ENCODE measurements around the gene SEPHS1.

Gene SEPHS1

GRCh38 chr10:13271552-13272163 is 76.4 kb downstream of the SEPHS1 start:
- TF ChIP-seq CTCF (IDR thresholded peaks at IDR 0.05; ENCODE audit: control insufficient read depth, extremely low read depth, insufficient read depth): peak; percentile 48
- H3K4me3 ChIP-seq (ENCODE audit: low read depth, low read length): no peak overlapping the region
- DNase-seq (ENCODE audit: low read depth): no peak

DNA sequence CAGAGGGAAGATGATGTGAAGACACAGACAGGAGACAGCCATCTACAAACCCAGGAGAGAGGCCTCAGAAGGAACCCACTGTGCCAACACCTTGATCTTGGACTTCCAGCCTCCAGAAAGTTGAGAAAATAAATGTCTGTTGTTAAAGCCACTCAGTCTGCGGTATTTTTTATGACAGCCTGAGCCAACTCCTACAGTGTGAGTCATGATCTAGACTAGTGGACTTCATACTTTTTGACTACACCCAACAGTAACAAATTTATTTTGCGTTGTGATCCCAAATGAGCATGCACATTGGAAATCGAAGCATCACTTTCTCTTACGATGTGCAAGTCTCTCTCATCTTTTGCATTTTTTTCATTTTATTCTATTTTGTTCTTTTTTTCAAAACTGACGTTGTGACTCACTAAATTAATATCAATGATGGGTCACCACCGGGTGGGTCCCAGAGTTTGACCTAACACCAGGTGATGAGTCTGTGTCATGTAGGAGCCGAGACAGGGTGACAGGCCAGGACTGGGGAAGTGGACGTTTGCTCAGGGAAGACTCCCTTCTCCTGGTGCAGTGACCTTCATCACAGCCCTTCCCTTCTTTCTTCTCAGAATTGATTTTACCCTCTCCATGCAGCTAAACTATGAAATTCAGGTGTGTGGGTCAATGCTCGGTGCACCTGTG is 77.1 kb downstream of the SEPHS1 start:
- no peak for TF ChIP-seq CTCF (IDR thresholded peaks at IDR 0.05; ENCODE audit: control insufficient read depth, extremely low read depth, insufficient read depth)
- DNase-seq (ENCODE audit: low read depth): no peak
- H3K4me3 ChIP-seq (ENCODE audit: low read depth, low read length): no peak overlapping the region

- H3K4me3 ChIP-seq (ENCODE audit: low read depth, low read length): no peak overlapping the region
- no peak for DNase-seq (ENCODE audit: low read depth)
- TF ChIP-seq CTCF (IDR thresholded peaks at IDR 0.05; ENCODE audit: control insufficient read depth, extremely low read depth, insufficient read depth): no peak
Observed at GRCh38 chr10:13268841-13269240, 79.3 kb downstream of the SEPHS1 start.

DNA sequence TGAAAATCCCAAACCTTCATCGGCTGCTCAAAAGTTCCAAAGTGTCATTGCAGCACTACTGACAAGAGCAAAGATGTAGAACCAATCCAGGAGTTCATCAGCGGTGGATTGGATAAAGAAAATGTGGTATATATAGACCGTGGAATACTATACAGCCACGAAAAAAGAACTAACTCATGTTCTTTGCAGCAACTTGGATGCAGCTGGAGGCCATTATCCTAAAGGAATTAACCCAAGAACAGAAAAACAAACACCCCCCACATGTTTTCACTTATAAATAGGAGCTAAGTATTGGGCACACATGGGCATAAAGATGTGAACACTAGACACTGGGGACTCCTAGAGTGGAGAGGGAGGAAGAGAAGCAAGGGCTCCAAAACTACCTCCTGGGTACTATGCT is 79.8 kb downstream of the SEPHS1 start:
- DNase-seq (ENCODE audit: low read depth): no peak
- H3K4me3 ChIP-seq (ENCODE audit: low read depth, low read length): no peak overlapping the region
- no peak for TF ChIP-seq CTCF (IDR thresholded peaks at IDR 0.05; ENCODE audit: control insufficient read depth, extremely low read depth, insufficient read depth)

All from LNCaP clone FGC (cell line).